GM18858 (cell line): ENCODE measurements around the gene RNASEH2B.

ENCODE experiments used
- ATAC-seq: cut with Tn5 transposase; IDR thresholded peaks from one replicate; pipeline ENCODE4 v1.9.1; 2021; ENCODE audit not compliant: unreplicated experiment

The RNASEH2B gene

GRCh38 chr13:50934735-50935435 lies 25.3 kb downstream of the RNASEH2B start:
- ATAC-seq, result no peak

- no peak for ATAC-seq
Measured at GRCh38 chr13:50936679-50937078, 27.1 kb downstream of the RNASEH2B start.

GRCh38 chr13:50940509-50940908 lies 30.9 kb downstream of the RNASEH2B start:
- no peak for ATAC-seq

- no peak for ATAC-seq
Measured at GRCh38 chr13:50941146-50941545, 31.6 kb downstream of the RNASEH2B start.

- ATAC-seq, result no peak
Measured at GRCh38 chr13:50942630-50943311, 33.2 kb downstream of the RNASEH2B start.

GRCh38 chr13:50945669-50946068 lies 36.1 kb downstream of the RNASEH2B start:
- no peak for ATAC-seq

- ATAC-seq, result no peak
Measured at GRCh38 chr13:50948601-50949000, 39.0 kb downstream of the RNASEH2B start.

- ATAC-seq, result no peak
Measured at GRCh38 chr13:50950849-50951248, 41.3 kb downstream of the RNASEH2B start.

GRCh38 chr13:50951366-50951765 lies 41.8 kb downstream of the RNASEH2B start:
- no peak for ATAC-seq

- no peak for ATAC-seq
Measured at GRCh38 chr13:50955241-50955640, 45.6 kb downstream of the RNASEH2B start.

- no peak for ATAC-seq
Measured at GRCh38 chr13:50955798-50956197, 46.2 kb downstream of the RNASEH2B start.

GRCh38 chr13:50957620-50958019 lies 48.0 kb downstream of the RNASEH2B start:
- no peak for ATAC-seq

GRCh38 chr13:50969691-50970090 lies 60.1 kb downstream of the RNASEH2B start:
- no peak for ATAC-seq

GRCh38 chr13:50970956-50971355 lies 61.4 kb downstream of the RNASEH2B start:
- no peak for ATAC-seq

GRCh38 chr13:50974268-50974667 lies 64.7 kb downstream of the RNASEH2B start:
- no peak for ATAC-seq

GRCh38 chr13:50979187-50979586 lies 69.6 kb downstream of the RNASEH2B start:
- no peak for ATAC-seq

- ATAC-seq, result no peak
Measured at GRCh38 chr13:50981686-50982085, 72.1 kb downstream of the RNASEH2B start.

- no peak for ATAC-seq
Measured at GRCh38 chr13:50989476-50989875, 79.9 kb downstream of the RNASEH2B start.

- no peak for ATAC-seq
Measured at GRCh38 chr13:50990065-50990817, 80.7 kb downstream of the RNASEH2B start.

GRCh38 chr13:50990818-50991506 lies 81.4 kb downstream of the RNASEH2B start:
- no peak for ATAC-seq
